NCI-H524 (cell line): Measurements from ENCODE around the gene SFXN3.

Experiments
- DNase-seq, 2 experiments: peaks; one replicate each; lab custom pipeline; 2025; lab: John Stamatoyannopoulos, UW

Gene SFXN3

GRCh38 chr10:101072923-101073322 is 41.9 kb downstream of the SFXN3 start:
- DNase-seq: no peak

- no peak for DNase-seq
These were observed 42.6 kb downstream of the SFXN3 start for GRCh38 chr10:101073631-101074030.

GRCh38 chr10:101075775-101076174 is 44.7 kb downstream of the SFXN3 start:
- DNase-seq: no peak

GRCh38 chr10:101076630-101077029 is 45.6 kb downstream of the SFXN3 start:
- no peak for DNase-seq

GRCh38 chr10:101079874-101080273 is 48.8 kb downstream of the SFXN3 start:
- DNase-seq: peak in 1 of 2 experiments; percentile 36

GRCh38 chr10:101080933-101081931 is 50.2 kb downstream of the SFXN3 start:
- no peak for DNase-seq

- DNase-seq: no peak
These were observed 54.8 kb downstream of the SFXN3 start for GRCh38 chr10:101085846-101086245.

- no peak for DNase-seq
These were observed 56.3 kb downstream of the SFXN3 start for GRCh38 chr10:101087376-101087775.

GRCh38 chr10:101087965-101088364 is 56.9 kb downstream of the SFXN3 start:
- DNase-seq: no peak

- no peak for DNase-seq
These were observed 58.7 kb downstream of the SFXN3 start for GRCh38 chr10:101089520-101090299.

GRCh38 chr10:101090597-101090996 is 59.6 kb downstream of the SFXN3 start:
- DNase-seq: no peak
